SU-DHL-6 (cell line): ENCODE data around the gene RSPO3.
"Not testable (repeated sequence)": the region's sequence is repeated elsewhere in the genome, so short reads cannot be mapped to it uniquely, and the experiment has no call there.

Experiments used
- H2AFZ ChIP-seq: fragments of 200-600 bp; sonication (generic); 2 replicates; pipeline ENCODE4 v1.6.1; 2014; ENCODE audit warnings: low read depth, mild to moderate bottlenecking, moderate library complexity, mixed read lengths, antibody characterized with exemption, low read length; ENCODE audit not compliant: severe bottlenecking
- H3F3A ChIP-seq: fragments of 200-600 bp; shearing (Covaris generic); 2 replicates; pipeline ENCODE4 v1.6.0; 2016; ENCODE audit warnings: antibody characterized with exemption, mild to moderate bottlenecking; ENCODE audit not compliant: insufficient read depth
- H3K27ac ChIP-seq: fragments of 200-600 bp; sonication (generic); 2 replicates; pipeline ENCODE4 v1.5.1; 2016; ENCODE audit warnings: low read depth, mild to moderate bottlenecking, low read length, moderate library complexity, mixed read lengths
- H3K27me3 ChIP-seq: fragments of 200-600 bp; sonication (generic), shearing (Covaris generic); 2 replicates; pipeline ENCODE4 v1.6.0; 2014; ENCODE audit warnings: mild to moderate bottlenecking, low read length
- H3K36me3 ChIP-seq: fragments of 200-600 bp; sonication (generic); 2 replicates; pipeline ENCODE4 v1.6.1; 2014; ENCODE audit warnings: mild to moderate bottlenecking, low read length, mixed read lengths
- H3K4me2 ChIP-seq: fragments of 300-600, 200-600 bp; shearing (Covaris generic), sonication (generic); 2 replicates; pipeline ENCODE4 v1.6.0; 2014; ENCODE audit warnings: low read length, low read depth, mild to moderate bottlenecking; ENCODE audit not compliant: poor library complexity, severe bottlenecking
- H3K4me3 ChIP-seq: fragments of 200-600 bp; sonication (generic); 2 replicates; pipeline ENCODE4 v1.5.1; 2014; ENCODE audit warnings: antibody characterized with exemption, low read length, mild to moderate bottlenecking, mixed read lengths; ENCODE audit not compliant: insufficient read depth, poor library complexity, severe bottlenecking
- H3K79me2 ChIP-seq: fragments of 200-600 bp; sonication (generic); 2 replicates; pipeline ENCODE4 v1.6.1; 2014; ENCODE audit warnings: mild to moderate bottlenecking, low read length, moderate library complexity; ENCODE audit not compliant: insufficient read depth
- H3K9ac ChIP-seq: fragments of 200-600 bp; sonication (generic); 2 replicates; pipeline ENCODE4 v1.7.0; 2014; ENCODE audit warnings: mild to moderate bottlenecking, low read length
- H3K9me2 ChIP-seq: fragments of 200-600 bp; sonication (generic); replicated peaks from 2 replicates; pipeline ENCODE4 v1.6.1; 2014; ENCODE audit warnings: low read length; ENCODE audit not compliant: insufficient read depth
- H3K9me3 ChIP-seq: fragments of 200-600 bp; sonication (generic); 2 replicates; pipeline ENCODE4 v1.6.1; 2014; ENCODE audit warnings: low read length, mixed read lengths; ENCODE audit not compliant: insufficient read depth
- H4K20me1 ChIP-seq: fragments of 200-600 bp; sonication (generic); 2 replicates; pipeline ENCODE4 v1.6.1; 2014; ENCODE audit warnings: low read depth, mild to moderate bottlenecking, antibody characterized with exemption, low read length, moderate library complexity, mixed read lengths
- EZH2phosphoT487 ChIP-seq: fragments of 200-600 bp; sonication (generic), shearing (Covaris generic); conservative IDR thresholded peaks from 2 replicates; pipeline ENCODE4 v1.6.1; 2018; ENCODE audit warnings: mild to moderate bottlenecking, antibody characterized with exemption, low read length, moderate library complexity, mixed read lengths
- TF ChIP-seq, protein P1 (sequence below): fragments of 200-600 bp; sonication (generic); IDR thresholded peaks from one replicate; pipeline ENCODE4 v1.5.1; 2017; ENCODE audit warnings: antibody characterized with exemption, mild to moderate bottlenecking, low read length, moderate library complexity; ENCODE audit not compliant: insufficient read depth, poor library complexity, severe bottlenecking

RSPO3 gene

GRCh38 chr6:127206531-127207095 lies 88.1 kb downstream of the RSPO3 start:
- Histone ChIP-seq H3K36me3 (no peaks in the 10 kb centered on the region), H4K20me1 (no peaks in the 10 kb centered on the region), H3K27me3 (no peaks in the 10 kb centered on the region), H3K4me3 (no peak overlapping the region), H3K9me3 (no peaks in the 10 kb centered on the region), H2AFZ (no peak overlapping the region), H3K79me2 (no peaks in the 10 kb centered on the region), H3K27ac (no peak overlapping the region), H3K9me2 (no peaks in the 10 kb centered on the region), H3K9ac (no peak overlapping the region), H3F3A (no peaks in the 10 kb centered on the region), H3K4me2 (no peak overlapping the region)
- TF ChIP-seq EZH2phosphoT487: no peak

DNA sequence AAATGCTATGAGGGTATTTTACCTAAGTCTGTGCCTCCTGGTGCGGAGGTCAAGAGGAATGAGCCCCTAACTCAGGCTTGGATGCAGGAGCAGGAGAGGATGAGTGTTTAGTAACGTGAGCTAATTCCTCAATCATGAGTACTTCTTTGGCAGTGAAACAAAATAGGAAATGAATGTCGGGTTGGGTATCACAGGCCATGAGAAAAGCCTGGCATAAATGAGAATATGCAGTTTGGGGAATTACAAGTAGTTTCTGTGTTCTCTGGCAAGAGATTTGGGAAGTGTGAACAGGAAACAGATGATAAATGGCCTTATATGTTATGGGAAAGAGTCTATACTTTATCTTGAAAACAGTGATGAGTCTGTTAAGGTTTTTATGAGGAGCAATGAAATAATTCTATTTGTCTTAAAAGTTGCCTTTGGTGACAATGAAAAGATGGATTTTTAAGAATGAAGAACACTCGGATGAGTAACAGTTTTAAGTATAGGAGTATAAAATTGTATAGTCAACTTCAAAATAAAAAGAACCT lies 89.2 kb downstream of the RSPO3 start:
- no peak overlapping the region for H3K27ac ChIP-seq
- no peaks in the 10 kb centered on the region for H3K79me2 ChIP-seq
- no peaks in the 10 kb centered on the region for H4K20me1 ChIP-seq
- no peaks in the 10 kb centered on the region for H3F3A ChIP-seq
- TF ChIP-seq, protein P1, sequence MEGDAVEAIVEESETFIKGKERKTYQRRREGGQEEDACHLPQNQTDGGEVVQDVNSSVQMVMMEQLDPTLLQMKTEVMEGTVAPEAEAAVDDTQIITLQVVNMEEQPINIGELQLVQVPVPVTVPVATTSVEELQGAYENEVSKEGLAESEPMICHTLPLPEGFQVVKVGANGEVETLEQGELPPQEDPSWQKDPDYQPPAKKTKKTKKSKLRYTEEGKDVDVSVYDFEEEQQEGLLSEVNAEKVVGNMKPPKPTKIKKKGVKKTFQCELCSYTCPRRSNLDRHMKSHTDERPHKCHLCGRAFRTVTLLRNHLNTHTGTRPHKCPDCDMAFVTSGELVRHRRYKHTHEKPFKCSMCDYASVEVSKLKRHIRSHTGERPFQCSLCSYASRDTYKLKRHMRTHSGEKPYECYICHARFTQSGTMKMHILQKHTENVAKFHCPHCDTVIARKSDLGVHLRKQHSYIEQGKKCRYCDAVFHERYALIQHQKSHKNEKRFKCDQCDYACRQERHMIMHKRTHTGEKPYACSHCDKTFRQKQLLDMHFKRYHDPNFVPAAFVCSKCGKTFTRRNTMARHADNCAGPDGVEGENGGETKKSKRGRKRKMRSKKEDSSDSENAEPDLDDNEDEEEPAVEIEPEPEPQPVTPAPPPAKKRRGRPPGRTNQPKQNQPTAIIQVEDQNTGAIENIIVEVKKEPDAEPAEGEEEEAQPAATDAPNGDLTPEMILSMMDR: no peak
- TF ChIP-seq EZH2phosphoT487: no peak
- no peaks in the 10 kb centered on the region for H3K27me3 ChIP-seq
- no peaks in the 10 kb centered on the region for H3K36me3 ChIP-seq
- H2AFZ ChIP-seq: no peak overlapping the region
- H3K9me3 ChIP-seq: no peaks in the 10 kb centered on the region
- no peak overlapping the region for H3K9ac ChIP-seq
- no peaks in the 10 kb centered on the region for H3K9me2 ChIP-seq
- no peak overlapping the region for H3K4me3 ChIP-seq
- H3K4me2 ChIP-seq: no peak overlapping the region

- Histone ChIP-seq H3F3A (no peaks in the 10 kb centered on the region), H3K79me2 (no peaks in the 10 kb centered on the region), H3K9me3 (no peaks in the 10 kb centered on the region), H3K4me2 (no peak overlapping the region), H2AFZ (no peak overlapping the region), H3K4me3 (no peak overlapping the region), H3K9ac (no peak overlapping the region), H4K20me1 (no peaks in the 10 kb centered on the region), H3K36me3 (no peaks in the 10 kb centered on the region), H3K27me3 (no peaks in the 10 kb centered on the region), H3K9me2 (no peaks in the 10 kb centered on the region), H3K27ac (no peak overlapping the region)
- TF ChIP-seq, protein P1: no peak
- TF ChIP-seq EZH2phosphoT487: no peak
These were observed 92.3 kb downstream of the RSPO3 start for GRCh38 chr6:127210725-127211124.

DNA sequence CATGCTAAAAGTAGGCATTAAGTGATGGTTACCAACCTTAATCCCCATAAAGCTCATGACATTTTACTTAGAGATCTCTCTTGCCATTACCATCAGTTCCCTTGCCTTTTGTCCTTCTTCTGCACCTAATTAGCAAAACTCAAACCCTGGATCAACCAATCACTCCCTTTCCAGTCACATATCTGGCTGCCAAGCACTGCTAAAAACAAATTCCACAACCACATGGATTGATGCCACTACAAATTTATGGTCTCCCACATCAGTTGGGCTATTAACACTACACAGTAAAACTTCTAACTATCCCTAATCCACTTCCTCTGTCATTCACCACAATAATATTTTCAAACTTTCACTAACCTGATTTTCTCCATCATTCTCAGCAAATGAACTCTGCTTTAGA lies 93.9 kb downstream of the RSPO3 start:
- Histone ChIP-seq H3K9me3 (no peaks in the 10 kb centered on the region), H3K9ac (no peak overlapping the region), H3K4me2 (no peak overlapping the region), H3K79me2 (no peaks in the 10 kb centered on the region), H3K27me3 (no peaks in the 10 kb centered on the region), H3K36me3 (no peaks in the 10 kb centered on the region), H3K4me3 (no peak overlapping the region), H3K27ac (no peak overlapping the region), H2AFZ (no peak overlapping the region), H4K20me1 (no peaks in the 10 kb centered on the region), H3F3A (no peaks in the 10 kb centered on the region), H3K9me2 (no peaks in the 10 kb centered on the region)
- no peak for TF ChIP-seq EZH2phosphoT487
- TF ChIP-seq, protein P1: no peak

GRCh38 chr6:127214032-127214431 lies 95.6 kb downstream of the RSPO3 start:
- H3K4me3 ChIP-seq, H3K79me2 ChIP-seq, H3F3A ChIP-seq, H3K4me2 ChIP-seq, H4K20me1 ChIP-seq, H2AFZ ChIP-seq, H3K27ac ChIP-seq, H3K9me3 ChIP-seq, H3K9me2 ChIP-seq, H3K9ac ChIP-seq, H3K36me3 ChIP-seq, H3K27me3 ChIP-seq: not testable (repeated sequence)

- not testable (repeated sequence) for H3K36me3 ChIP-seq, H3K4me3 ChIP-seq, H3K9me3 ChIP-seq, H3K27me3 ChIP-seq, H3K4me2 ChIP-seq, H3K9me2 ChIP-seq, H3F3A ChIP-seq, H3K27ac ChIP-seq, H2AFZ ChIP-seq, H4K20me1 ChIP-seq, H3K9ac ChIP-seq, H3K79me2 ChIP-seq
These were observed 96.1 kb downstream of the RSPO3 start for GRCh38 chr6:127214531-127214930.
